ENCODE measurements around the gene MYO10.

Gene MYO10

DNA sequence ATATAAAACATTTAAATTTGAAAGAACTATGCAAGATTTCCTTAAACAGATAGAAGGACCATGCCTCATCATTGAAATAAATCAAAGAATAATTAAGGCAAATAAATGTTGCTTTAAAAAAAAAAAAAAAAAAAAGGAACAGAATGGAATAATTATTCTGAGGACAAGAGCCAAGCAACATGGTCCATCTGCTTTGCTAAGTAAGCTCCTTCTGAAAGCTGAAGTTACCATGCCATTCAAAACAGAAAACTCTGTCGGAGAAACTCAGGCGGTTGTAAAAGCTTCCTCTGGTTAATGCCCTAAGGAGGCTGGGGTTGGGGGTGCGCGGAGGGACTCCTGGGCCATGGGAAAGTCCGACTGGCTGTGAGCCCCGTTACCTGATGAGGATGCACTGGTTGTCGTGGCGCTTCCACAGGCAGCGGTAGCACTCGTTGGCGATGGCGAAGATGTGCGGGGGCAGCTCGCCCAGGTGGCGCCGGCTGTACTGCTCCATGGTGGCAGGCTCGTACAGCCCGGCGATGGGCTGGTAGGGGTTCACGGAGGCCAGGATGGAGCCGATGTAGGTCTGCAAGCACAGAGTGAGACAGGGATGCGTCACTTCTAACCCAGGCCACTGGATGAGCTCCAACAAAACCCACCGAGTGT is 141.7 kb downstream of the MYO10 start:
- TF ChIP-seq, protein P1, sequence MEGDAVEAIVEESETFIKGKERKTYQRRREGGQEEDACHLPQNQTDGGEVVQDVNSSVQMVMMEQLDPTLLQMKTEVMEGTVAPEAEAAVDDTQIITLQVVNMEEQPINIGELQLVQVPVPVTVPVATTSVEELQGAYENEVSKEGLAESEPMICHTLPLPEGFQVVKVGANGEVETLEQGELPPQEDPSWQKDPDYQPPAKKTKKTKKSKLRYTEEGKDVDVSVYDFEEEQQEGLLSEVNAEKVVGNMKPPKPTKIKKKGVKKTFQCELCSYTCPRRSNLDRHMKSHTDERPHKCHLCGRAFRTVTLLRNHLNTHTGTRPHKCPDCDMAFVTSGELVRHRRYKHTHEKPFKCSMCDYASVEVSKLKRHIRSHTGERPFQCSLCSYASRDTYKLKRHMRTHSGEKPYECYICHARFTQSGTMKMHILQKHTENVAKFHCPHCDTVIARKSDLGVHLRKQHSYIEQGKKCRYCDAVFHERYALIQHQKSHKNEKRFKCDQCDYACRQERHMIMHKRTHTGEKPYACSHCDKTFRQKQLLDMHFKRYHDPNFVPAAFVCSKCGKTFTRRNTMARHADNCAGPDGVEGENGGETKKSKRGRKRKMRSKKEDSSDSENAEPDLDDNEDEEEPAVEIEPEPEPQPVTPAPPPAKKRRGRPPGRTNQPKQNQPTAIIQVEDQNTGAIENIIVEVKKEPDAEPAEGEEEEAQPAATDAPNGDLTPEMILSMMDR (IDR thresholded peaks at IDR 0.05; ENCODE audit: extremely low read depth, missing control alignments) = no peak
- no peak for DNase-seq (ENCODE audit: low spot score)

DNA sequence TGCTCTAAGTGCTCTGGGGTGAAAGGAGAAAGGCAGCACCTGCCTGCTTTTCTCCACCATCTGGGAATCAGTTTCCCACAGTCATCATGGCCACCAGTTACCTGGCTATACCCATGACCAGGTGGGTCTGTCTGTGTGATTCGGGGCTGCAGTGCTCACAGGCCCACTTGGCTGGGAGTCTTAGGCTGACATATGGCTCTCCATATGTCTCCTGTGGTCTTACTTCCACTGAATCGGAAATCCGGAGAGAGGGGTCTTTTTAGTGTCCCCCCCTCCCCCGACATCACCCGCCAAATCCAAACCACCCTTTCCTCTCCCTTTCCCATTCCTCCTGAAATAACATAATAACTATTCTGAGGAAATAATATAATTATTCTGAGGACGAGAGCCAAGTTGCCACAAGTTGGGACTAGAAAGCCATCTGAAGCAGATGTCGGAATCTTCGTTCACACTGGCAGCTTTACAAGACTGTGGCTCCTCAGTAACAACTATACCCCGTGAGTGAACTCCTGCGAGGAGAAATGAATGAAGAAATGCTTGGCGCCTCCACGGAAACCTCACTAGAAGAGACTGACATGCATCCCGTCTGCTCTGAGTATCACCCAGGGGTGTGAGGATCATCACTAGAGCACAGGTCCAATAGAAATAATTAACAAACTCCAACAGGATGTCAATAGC is 143.4 kb downstream of the MYO10 start:
- TF ChIP-seq, protein P1 (IDR thresholded peaks at IDR 0.05; ENCODE audit: extremely low read depth, missing control alignments) = no peak
- no peak for DNase-seq (ENCODE audit: low spot score)

DNA sequence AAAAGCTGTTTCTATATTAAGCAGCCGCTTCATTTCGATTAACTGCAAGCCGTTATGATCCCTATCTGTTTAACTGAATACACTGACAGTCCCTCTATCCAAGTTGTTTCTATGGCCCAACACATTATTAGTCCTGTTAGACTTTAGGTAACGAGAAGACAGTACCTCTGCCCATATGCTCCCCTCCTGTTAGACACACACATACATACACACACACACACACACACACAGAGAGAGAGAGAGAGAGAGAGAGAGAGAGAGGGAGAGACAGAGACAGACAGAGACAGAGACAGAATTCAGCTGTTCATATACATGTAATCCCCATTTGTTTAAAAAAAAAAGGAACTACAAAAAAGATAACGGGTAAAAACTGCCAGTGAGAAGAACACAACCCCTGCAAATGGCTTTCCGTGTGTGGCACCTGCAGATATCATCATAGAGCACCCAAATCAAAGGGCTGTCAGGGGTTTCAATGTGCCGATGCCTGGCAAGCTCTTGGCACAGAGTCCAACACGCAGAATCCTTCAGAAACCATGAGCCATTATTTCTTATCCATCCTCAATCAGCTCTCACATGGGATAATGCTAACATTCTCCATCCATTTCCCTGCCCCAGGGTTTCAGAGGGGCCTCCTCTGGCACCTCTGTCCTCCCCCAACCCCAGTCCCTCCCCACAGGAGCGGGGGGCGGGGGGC is 144.0 kb downstream of the MYO10 start:
- DNase-seq (ENCODE audit: low spot score) = no peak
- TF ChIP-seq, protein P1 (IDR thresholded peaks at IDR 0.05; ENCODE audit: extremely low read depth, missing control alignments) = no peak

DNA sequence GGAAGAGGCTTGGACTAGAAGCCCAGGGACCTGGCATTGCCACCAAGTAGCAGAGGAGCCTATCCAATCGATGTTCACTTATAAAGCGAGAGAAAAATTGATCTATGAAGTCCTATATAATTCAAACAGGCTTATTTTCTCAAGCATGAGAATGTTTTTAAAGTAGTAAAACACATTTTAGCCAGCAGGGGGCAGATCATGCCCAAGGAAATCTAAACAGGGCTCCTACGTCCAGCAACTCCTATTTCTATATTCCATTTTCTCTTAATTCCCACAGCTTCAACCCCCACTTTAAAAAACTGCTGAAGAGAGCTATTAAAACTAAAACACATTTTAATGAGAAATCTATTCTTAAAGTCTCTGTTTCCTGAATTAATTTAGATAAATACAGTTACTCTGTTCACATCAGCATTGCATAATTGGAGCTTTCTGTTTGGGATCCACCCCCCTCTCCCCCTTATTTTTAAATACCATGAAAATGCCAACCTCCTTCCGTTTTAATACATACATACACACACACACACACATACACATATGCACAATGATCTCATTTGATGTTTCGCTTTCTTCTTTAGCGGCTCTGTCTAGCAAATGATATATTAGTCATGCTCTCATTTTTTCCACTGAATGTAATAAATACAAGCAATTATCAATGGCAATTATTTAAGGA is 144.9 kb downstream of the MYO10 start:
- peak; percentile 63 for DNase-seq (ENCODE audit: low spot score)
- TF ChIP-seq, protein P1 (IDR thresholded peaks at IDR 0.05; ENCODE audit: extremely low read depth, missing control alignments) = no peak

DNA sequence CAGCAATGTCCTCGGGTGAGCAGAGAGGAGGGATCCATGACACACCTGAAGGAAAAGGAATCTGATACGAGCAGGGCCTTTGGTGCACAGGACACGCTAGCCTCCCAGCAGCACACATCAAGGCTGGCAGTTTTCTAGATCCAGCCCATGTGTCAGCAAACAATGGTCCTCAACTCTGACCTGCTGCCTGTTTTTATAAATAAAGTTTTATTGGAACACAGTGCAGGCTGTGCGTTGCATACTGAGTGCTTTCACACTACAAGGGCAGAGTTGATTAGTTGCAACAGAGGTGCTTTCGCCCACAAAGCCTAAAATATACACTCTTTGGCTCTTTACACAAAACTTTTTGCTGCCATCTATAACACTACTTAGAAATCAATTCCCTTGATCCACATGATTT is 147.1 kb downstream of the MYO10 start:
- TF ChIP-seq, protein P1 (IDR thresholded peaks at IDR 0.05; ENCODE audit: extremely low read depth, missing control alignments) = no peak
- DNase-seq (ENCODE audit: low spot score) = no peak

DNA sequence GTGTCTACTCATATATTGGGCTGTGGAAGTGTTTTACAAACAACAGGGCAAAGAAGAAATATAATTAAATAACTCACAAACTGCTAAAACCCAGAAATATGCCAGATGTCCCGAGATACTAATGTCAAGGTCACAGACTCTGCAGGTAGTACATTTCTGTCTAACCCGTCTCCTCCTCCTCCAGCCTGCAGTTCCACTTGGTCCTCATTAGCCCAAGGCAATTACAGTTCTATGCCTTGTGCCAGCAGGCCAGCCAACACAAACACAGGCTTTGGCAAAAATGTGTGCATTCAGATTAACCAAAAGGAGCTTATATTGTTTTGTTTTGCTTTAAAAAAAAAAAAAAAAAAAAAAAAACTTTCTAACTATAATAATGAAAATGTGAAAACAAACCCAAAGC is 148.8 kb downstream of the MYO10 start:
- TF ChIP-seq, protein P1 (IDR thresholded peaks at IDR 0.05; ENCODE audit: extremely low read depth, missing control alignments) = no peak
- DNase-seq (ENCODE audit: low spot score) = no peak
